ENCODE results near the gene ITGAV.

The ITGAV gene

DNA sequence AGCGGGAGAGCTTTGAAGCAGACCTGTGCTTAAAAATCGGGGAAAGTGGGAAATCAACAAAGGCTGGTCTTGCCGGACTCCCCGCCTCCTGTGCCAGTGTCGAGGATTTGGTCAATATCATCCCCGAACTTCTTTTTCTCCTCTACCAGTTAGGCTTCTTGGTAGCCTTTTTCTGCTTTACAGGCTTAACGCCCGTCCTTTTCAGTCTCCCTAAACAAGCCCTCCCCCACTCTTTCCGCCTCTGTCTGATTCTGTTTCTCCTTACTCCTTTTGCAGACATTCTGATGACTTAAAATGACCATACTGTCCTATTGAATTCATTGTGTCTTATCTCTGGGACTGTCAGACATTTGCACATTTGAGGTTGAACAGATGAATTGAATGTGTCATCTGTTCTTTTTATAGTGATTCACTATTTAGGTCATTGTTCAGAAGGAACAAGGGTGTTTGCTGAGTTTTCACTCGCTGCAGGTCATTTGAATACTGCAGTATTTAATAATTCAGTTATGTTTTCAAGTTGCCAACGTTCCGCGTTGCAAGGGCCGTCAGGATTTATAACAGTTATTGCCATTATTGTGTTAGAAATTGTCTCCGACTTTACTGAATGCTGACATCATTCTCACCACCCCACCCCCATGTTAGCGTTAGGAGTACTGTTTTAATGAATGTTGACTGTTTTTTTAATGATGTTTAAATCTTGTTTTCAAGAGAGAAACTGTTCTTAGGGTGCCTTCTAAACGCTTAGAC lies 1.1 kb downstream of the ITGAV start:
- peak; percentile 24 for DNase-seq (ENCODE audit: extremely low read depth, insufficient read length)
- Histone ChIP-seq H3K36me3 (ENCODE audit: control insufficient read depth, insufficient read depth, low read length) (no peaks in the 10 kb centered on the region), H3K4me3 (replicated peaks; ENCODE audit: low read depth, low read length) (peak overlapping the region; percentile 91), H3K27me3 (replicated peaks; ENCODE audit: control insufficient read depth, insufficient read depth, low read length) (no peaks in the 10 kb centered on the region)
- TF ChIP-seq CTCF (IDR thresholded peaks at IDR 0.05; ENCODE audit: insufficient read depth, low read length, poor library complexity, severe bottlenecking) = no peak

GRCh38 chr2:186591506-186591890 lies 1.6 kb downstream of the ITGAV start:
- no peak for TF ChIP-seq CTCF (IDR thresholded peaks at IDR 0.05; ENCODE audit: insufficient read depth, low read length, poor library complexity, severe bottlenecking)

GRCh38 chr2:186592137-186592875 lies 2.5 kb downstream of the ITGAV start:
- no peak overlapping the region for H3K4me3 ChIP-seq (replicated peaks; ENCODE audit: low read depth, low read length)

More at GRCh38 chr2:186591506-186591890, 1.6 kb downstream of the ITGAV start:
- Histone ChIP-seq H3K36me3 (ENCODE audit: control insufficient read depth, insufficient read depth, low read length) (no peaks in the 10 kb centered on the region), H3K4me3 (replicated peaks; ENCODE audit: low read depth, low read length) (peak overlapping the region; percentile 91), H3K27me3 (replicated peaks; ENCODE audit: control insufficient read depth, insufficient read depth, low read length) (no peaks in the 10 kb centered on the region)
- no peak for DNase-seq (ENCODE audit: extremely low read depth, insufficient read length)

DNA sequence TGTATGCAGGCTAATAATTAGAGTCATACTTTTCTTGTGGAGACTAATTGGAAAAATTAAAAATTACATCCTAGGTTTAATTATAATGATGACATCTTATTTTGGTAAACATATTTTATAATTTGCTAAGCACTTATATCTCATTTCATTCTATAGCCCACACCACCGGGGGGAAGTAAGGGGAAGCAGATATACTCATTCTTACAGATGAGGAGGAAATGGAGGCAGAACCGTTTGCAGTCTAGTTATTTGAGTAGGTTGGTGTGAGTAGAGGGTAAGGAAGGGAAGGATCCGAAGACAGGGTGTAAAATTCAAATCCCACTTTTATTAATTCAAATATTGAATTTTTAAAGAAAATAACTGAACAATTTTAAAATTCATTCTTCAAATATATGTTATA lies 3.7 kb downstream of the ITGAV start:
- H3K27me3 ChIP-seq (replicated peaks; ENCODE audit: control insufficient read depth, insufficient read depth, low read length) = no peaks in the 10 kb centered on the region
- no peak for TF ChIP-seq CTCF (IDR thresholded peaks at IDR 0.05; ENCODE audit: insufficient read depth, low read length, poor library complexity, severe bottlenecking)
- DNase-seq (ENCODE audit: extremely low read depth, insufficient read length) = no peak
- H3K36me3 ChIP-seq (ENCODE audit: control insufficient read depth, insufficient read depth, low read length) = no peaks in the 10 kb centered on the region
- no peak overlapping the region for H3K4me3 ChIP-seq (replicated peaks; ENCODE audit: low read depth, low read length)

More at GRCh38 chr2:186592137-186592875, 2.5 kb downstream of the ITGAV start:
- DNase-seq (ENCODE audit: extremely low read depth, insufficient read length) = no peak
- Histone ChIP-seq H3K36me3 (ENCODE audit: control insufficient read depth, insufficient read depth, low read length) (no peaks in the 10 kb centered on the region), H3K27me3 (replicated peaks; ENCODE audit: control insufficient read depth, insufficient read depth, low read length) (no peaks in the 10 kb centered on the region)
- TF ChIP-seq CTCF (IDR thresholded peaks at IDR 0.05; ENCODE audit: insufficient read depth, low read length, poor library complexity, severe bottlenecking) = no peak

DNA sequence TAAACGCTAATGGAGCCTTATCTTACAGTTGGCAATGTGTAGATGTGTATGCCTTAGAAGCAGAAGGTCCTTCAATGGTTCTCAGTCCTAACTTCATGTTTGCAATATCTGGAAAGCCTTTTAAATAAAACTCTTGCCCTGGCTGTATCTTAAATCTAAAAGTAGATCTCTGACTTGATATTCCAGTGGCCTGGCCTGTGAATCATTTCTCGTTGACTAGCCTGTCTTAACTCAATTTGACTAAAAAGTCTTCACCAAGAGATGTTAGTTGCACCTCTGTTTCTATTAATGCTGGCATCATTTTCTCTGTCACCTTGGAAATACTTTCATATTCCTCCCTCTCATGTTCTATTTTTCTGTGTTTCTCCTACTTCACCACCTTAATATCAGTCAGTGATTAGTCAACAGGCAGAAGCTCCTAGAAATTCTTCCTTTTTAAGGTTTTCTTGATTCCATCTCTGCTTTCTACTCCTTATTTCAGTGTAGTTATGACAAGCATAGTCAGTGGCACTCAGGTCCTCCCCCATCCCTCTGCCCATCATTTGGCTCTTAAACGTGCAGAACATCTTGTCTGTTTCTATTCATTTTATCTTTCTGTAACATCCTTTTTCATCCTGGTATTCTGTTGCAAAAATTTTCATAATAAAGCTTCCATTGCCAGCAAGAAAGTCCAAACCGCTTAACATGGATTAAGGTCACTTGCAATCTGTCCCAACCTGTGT lies 4.3 kb downstream of the ITGAV start:
- Histone ChIP-seq H3K36me3 (ENCODE audit: control insufficient read depth, insufficient read depth, low read length) (no peaks in the 10 kb centered on the region), H3K27me3 (replicated peaks; ENCODE audit: control insufficient read depth, insufficient read depth, low read length) (no peaks in the 10 kb centered on the region), H3K4me3 (replicated peaks; ENCODE audit: low read depth, low read length) (no peak overlapping the region)
- no peak for DNase-seq (ENCODE audit: extremely low read depth, insufficient read length)
- TF ChIP-seq CTCF (IDR thresholded peaks at IDR 0.05; ENCODE audit: insufficient read depth, low read length, poor library complexity, severe bottlenecking) = no peak

Data from GM06990 (cell line).